ENCODE results near the gene ACER3. TPM values are rescaled to one million over a fixed set of nuclear protein-coding genes. Genes with fewer than 3 reads are reported as not detected.

Gene ACER3
- total RNA-seq, 4 donors from 2014 or later: 6.5 to 58.9 (median 27.4) TPM

DNA sequence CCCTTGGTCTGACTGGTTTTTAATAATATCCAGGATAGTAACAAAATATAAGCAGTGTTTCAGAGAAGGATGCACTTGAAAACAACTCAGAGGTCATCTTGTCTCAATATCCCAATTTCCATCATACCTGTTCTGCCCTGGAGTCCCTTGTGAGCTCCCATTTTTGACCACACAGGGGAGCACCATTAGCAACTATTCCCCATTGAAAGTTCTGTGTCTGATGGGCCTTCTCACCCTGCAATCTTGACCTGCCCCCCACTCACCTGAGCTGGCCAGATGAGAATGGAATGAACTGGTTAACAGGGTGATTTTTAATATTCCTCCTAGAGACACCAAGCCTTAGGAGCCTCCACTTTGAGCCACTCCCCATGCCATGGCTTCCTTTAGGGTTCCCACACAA is 202.2 kb downstream of the ACER3 start:
- Histone ChIP-seq H3K27me3 (no peaks in the 10 kb centered on the region), H3K4me3 (no peak overlapping the region), H3K27ac (no peak overlapping the region), H3K9me3 (no peaks in the 10 kb centered on the region), H3K4me1 (no peaks in the 10 kb centered on the region), H3K36me3 (no peaks in the 10 kb centered on the region)
- no peak for TF ChIP-seq POLR2A (IDR thresholded peaks at IDR 0.05)
- TF ChIP-seq CTCF (IDR thresholded peaks at IDR 0.05): no peak
- DNase-seq: no peak
- intact Hi-C loops (cut with DNase I; ENCODE audit: low total_unique reads): no loop called here

- Histone ChIP-seq H3K4me3 (no peak overlapping the region), H3K9me3 (no peaks in the 10 kb centered on the region), H3K36me3 (no peaks in the 10 kb centered on the region), H3K4me1 (no peaks in the 10 kb centered on the region), H3K27ac (no peak overlapping the region), H3K27me3 (no peaks in the 10 kb centered on the region)
- no peak for TF ChIP-seq CTCF (IDR thresholded peaks at IDR 0.05)
- no peak for TF ChIP-seq POLR2A (IDR thresholded peaks at IDR 0.05)
- DNase-seq: no peak
- intact Hi-C loops (cut with DNase I; ENCODE audit: low total_unique reads): no loop called here
Observed at GRCh38 chr11:77063407-77063806, 202.7 kb downstream of the ACER3 start.

DNA sequence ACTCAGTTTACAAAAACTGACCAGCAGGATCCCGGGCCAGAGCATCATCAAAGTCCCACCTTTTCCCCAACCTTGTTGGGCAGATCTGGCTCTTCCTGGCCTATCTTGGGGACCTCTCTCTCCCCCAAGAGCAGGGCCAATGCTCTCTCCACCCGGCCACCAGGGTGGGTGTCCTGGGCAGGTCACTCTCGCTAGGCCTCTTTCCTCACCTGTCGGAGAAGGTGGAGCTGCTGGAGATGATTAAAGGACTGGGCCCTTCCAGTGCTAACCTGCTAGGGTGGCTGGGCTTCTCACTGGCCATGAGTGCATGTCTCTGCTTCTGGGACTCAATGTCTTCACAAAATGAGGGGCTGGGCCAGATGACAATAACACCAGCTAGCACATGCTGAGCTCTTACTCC is 203.1 kb downstream of the ACER3 start:
- H3K27me3 ChIP-seq: no peaks in the 10 kb centered on the region
- H3K27ac ChIP-seq: no peak overlapping the region
- no peaks in the 10 kb centered on the region for H3K36me3 ChIP-seq
- H3K9me3 ChIP-seq: no peaks in the 10 kb centered on the region
- intact Hi-C loops (cut with DNase I; ENCODE audit: low total_unique reads): no loop called here
- H3K4me3 ChIP-seq: no peak overlapping the region
- no peaks in the 10 kb centered on the region for H3K4me1 ChIP-seq
- no peak for DNase-seq
- no peak for TF ChIP-seq POLR2A (IDR thresholded peaks at IDR 0.05)
- TF ChIP-seq CTCF (IDR thresholded peaks at IDR 0.05): no peak

- TF ChIP-seq POLR2A (IDR thresholded peaks at IDR 0.05): no peak
- TF ChIP-seq CTCF (IDR thresholded peaks at IDR 0.05): no peak
- Histone ChIP-seq H3K27ac (peak overlapping the region in 1 of 2 donors; percentile 96), H3K9me3 (no peaks in the 10 kb centered on the region), H3K4me1 (no peaks in the 10 kb centered on the region), H3K27me3 (no peaks in the 10 kb centered on the region), H3K36me3 (no peaks in the 10 kb centered on the region), H3K4me3 (no peak overlapping the region)
- no peak for DNase-seq
- intact Hi-C loops (cut with DNase I; ENCODE audit: low total_unique reads): no loop called here
Observed at GRCh38 chr11:77064648-77065217, 204.0 kb downstream of the ACER3 start.

DNA sequence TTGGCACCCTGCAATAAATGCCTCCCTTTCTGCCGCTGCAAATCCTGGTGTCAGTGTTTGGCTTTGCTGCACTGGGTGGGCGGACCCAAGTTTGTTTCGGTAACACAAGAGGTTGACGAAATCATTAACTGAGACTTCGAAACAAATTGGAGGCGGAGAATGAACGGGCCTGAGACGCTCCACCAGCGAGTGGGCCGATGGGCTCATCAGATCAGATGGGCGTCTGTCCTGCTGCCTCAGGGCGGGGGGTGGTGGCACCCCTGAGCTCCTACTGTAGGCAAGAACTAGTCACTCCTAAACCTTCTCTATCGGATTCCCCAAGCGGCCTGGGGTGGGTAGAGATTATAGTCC is 205.1 kb downstream of the ACER3 start:
- H3K9me3 ChIP-seq: no peaks in the 10 kb centered on the region
- peak overlapping the region; percentile 88 to 96 for H3K27ac ChIP-seq
- no peaks in the 10 kb centered on the region for H3K36me3 ChIP-seq
- DNase-seq: peak; percentile 71 to 72
- intact Hi-C loops (cut with DNase I; ENCODE audit: low total_unique reads): no loop called here
- H3K4me1 ChIP-seq: no peaks in the 10 kb centered on the region
- no peak for TF ChIP-seq POLR2A (IDR thresholded peaks at IDR 0.05)
- no peak for TF ChIP-seq CTCF (IDR thresholded peaks at IDR 0.05)
- no peaks in the 10 kb centered on the region for H3K27me3 ChIP-seq
- peak overlapping the region; percentile 68 to 90 for H3K4me3 ChIP-seq
